Measurements from ENCODE around the gene SLC13A4.

The SLC13A4 gene

DNA sequence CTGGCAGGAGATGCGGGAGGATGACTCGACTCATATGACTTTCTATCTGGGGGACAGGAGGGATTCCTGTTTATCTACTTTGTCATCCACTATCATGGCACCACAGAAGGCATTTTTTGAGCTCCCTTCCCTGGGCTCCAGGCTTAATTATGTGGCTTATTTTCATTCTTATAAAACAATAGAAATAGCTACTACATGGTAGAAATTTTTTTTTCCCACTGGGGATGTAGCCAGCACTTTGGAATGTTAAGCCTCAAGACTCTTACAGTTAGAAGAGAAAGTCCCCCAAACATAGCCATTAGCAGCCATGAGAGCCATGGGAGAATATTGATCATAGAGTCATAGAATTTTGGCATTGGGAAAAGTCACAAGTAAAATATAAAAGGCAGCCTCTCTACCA lies 35.3 kb upstream of the SLC13A4 start:
- H3K9me3 ChIP-seq, result no peaks in the 10 kb centered on the region
- no peaks in the 10 kb centered on the region for H3K4me1 ChIP-seq
- no peak overlapping the region for H3K4me3 ChIP-seq (ENCODE audit: low read depth, low read length)
- no peaks in the 10 kb centered on the region for H3K27me3 ChIP-seq
- TF ChIP-seq, protein P1, sequence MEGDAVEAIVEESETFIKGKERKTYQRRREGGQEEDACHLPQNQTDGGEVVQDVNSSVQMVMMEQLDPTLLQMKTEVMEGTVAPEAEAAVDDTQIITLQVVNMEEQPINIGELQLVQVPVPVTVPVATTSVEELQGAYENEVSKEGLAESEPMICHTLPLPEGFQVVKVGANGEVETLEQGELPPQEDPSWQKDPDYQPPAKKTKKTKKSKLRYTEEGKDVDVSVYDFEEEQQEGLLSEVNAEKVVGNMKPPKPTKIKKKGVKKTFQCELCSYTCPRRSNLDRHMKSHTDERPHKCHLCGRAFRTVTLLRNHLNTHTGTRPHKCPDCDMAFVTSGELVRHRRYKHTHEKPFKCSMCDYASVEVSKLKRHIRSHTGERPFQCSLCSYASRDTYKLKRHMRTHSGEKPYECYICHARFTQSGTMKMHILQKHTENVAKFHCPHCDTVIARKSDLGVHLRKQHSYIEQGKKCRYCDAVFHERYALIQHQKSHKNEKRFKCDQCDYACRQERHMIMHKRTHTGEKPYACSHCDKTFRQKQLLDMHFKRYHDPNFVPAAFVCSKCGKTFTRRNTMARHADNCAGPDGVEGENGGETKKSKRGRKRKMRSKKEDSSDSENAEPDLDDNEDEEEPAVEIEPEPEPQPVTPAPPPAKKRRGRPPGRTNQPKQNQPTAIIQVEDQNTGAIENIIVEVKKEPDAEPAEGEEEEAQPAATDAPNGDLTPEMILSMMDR (IDR thresholded peaks at IDR 0.05; ENCODE audit: low read depth, low read length), result no peak
- no peaks in the 10 kb centered on the region for H3K36me3 ChIP-seq
- no peak for DNase-seq

GRCh38 chr7:135761751-135762488 lies 33.9 kb upstream of the SLC13A4 start:
- H3K27me3 ChIP-seq, result no peaks in the 10 kb centered on the region
- no peak overlapping the region for H3K4me3 ChIP-seq (ENCODE audit: low read depth, low read length)
- TF ChIP-seq, protein P1 (IDR thresholded peaks at IDR 0.05; ENCODE audit: low read depth, low read length), result no peak
- H3K9me3 ChIP-seq, result no peaks in the 10 kb centered on the region
- no peaks in the 10 kb centered on the region for H3K4me1 ChIP-seq
- H3K36me3 ChIP-seq, result no peaks in the 10 kb centered on the region
- DNase-seq, result no peak

- TF ChIP-seq, protein P1 (IDR thresholded peaks at IDR 0.05; ENCODE audit: low read depth, low read length), result no peak
- no peak for DNase-seq
Observed at GRCh38 chr7:135759532-135759931, 31.5 kb upstream of the SLC13A4 start.

DNA sequence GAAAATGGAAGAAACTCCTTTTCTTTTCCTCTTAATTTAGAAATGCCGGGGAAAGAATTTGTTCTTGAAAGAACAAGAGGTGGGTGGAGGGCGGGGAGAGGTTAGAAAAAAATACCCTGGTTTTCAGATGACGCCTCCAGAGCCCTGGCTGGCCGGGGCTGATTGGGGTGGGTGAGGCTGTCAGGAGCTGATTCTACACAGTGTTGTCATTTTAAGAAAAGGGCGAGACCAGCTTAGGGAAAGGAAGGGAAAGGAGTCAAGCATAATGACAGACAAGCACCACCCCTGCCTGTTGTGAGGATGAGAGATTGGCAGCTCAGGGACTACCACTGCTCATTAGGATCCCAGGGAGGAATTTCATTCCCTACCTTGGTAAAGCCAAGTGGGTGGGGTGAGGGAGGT lies 30.5 kb upstream of the SLC13A4 start:
- Histone ChIP-seq H3K36me3 (no peaks in the 10 kb centered on the region), H3K4me3 (ENCODE audit: low read depth, low read length) (no peak overlapping the region), H3K4me1 (no peaks in the 10 kb centered on the region), H3K9me3 (no peaks in the 10 kb centered on the region), H3K27me3 (no peaks in the 10 kb centered on the region)
- DNase-seq, result no peak
- TF ChIP-seq, protein P1 (IDR thresholded peaks at IDR 0.05; ENCODE audit: low read depth, low read length), result no peak

More at GRCh38 chr7:135759532-135759931, 31.5 kb upstream of the SLC13A4 start:
- Histone ChIP-seq H3K9me3 (no peaks in the 10 kb centered on the region), H3K4me1 (no peaks in the 10 kb centered on the region), H3K36me3 (no peaks in the 10 kb centered on the region), H3K4me3 (ENCODE audit: low read depth, low read length) (no peak overlapping the region), H3K27me3 (no peaks in the 10 kb centered on the region)

DNA sequence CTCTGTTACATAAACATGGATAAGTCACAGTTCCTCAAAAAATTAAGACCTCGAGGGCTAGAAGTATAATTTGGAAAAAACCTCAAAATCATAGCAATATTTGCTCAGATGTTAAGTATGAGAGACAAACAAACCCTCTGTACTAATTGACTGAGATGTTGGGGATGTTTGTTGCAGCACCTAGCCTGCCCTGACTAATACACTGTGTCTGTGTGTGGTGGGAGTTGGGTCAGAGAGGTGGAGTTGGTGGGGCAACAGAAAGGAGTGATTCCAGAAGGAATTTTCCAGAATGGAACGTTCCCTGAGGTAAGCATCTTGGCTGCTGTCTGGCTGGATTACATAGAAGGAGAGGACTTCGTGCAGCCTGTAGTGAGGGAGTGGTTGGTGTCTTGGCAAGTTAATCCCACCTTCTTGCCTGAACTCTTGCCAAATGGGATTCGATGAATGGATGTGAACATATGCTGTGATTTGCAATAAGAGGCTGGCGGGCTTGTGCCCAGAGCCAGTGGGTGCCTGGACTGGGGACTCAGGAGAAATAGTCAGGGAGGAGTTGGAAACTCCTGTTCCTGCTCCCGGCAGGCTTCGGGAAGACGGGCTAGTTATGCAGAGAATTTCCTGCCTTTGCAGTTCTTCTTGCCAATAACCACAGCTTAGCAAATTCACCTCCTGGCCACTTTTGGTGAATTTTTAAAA lies 29.9 kb upstream of the SLC13A4 start:
- Histone ChIP-seq H3K27me3 (no peaks in the 10 kb centered on the region), H3K4me3 (ENCODE audit: low read depth, low read length) (no peak overlapping the region), H3K9me3 (no peaks in the 10 kb centered on the region), H3K4me1 (no peaks in the 10 kb centered on the region), H3K36me3 (no peaks in the 10 kb centered on the region)
- TF ChIP-seq, protein P1 (IDR thresholded peaks at IDR 0.05; ENCODE audit: low read depth, low read length), result no peak
- DNase-seq, result no peak

- H3K27me3 ChIP-seq, result no peaks in the 10 kb centered on the region
- no peaks in the 10 kb centered on the region for H3K9me3 ChIP-seq
- TF ChIP-seq, protein P1 (IDR thresholded peaks at IDR 0.05; ENCODE audit: low read depth, low read length), result no peak
- H3K4me3 ChIP-seq (ENCODE audit: low read depth, low read length), result no peak overlapping the region
- no peaks in the 10 kb centered on the region for H3K36me3 ChIP-seq
- no peak for DNase-seq
- no peaks in the 10 kb centered on the region for H3K4me1 ChIP-seq
Observed at GRCh38 chr7:135756191-135756590, 28.2 kb upstream of the SLC13A4 start.
